Right lobe of liver (tissue), 4 donors: ENCODE data around the gene LRFN2.

Source experiments
- CTCF ChIP-seq, 4 donors: fragments of 200-600 bp in 3 of 4; fragments of 450-650 bp in 1 of 4; IDR thresholded peaks; one replicate each; pipeline versions ENCODE4 v1.5.1 to v1.8.0; 2016 to 2022; ENCODE audit warnings: antibody characterized with exemption in 4 of 4, mild to moderate bottlenecking in 2 of 4
- POLR2A ChIP-seq: fragments of 450-650 bp; IDR thresholded peaks from one replicate; pipeline ENCODE4 v1.6.1; 2017; ENCODE audit warnings: antibody characterized with exemption, mild to moderate bottlenecking
- donor health status: DM: no; HTN: no; CAD: no.
- donor health status: DM: no; HTN: no; CAD: no.
- donor health status: DM: no; HTN: yes; CAD: no.

GRCh38 chr6:40471243-40471642 is 115.9 kb downstream of the LRFN2 start:
- TF ChIP-seq CTCF (IDR thresholded peaks at IDR 0.05), result no peak
- no peak for TF ChIP-seq POLR2A
